Hepatocyte (in vitro differentiated cells): Measurements from ENCODE around the gene KCNQ1. TPM values are rescaled to one million over a fixed set of nuclear protein-coding genes. Genes with fewer than 3 reads are reported as not detected.

Experiments used
- DNase-seq: peaks from one replicate; pipeline ENCODE4 v3.0.0-alpha.2; 2016; ENCODE audit warnings: low spot score
- H2AFZ ChIP-seq: fragments of 200-600 bp; sonication (generic); 2 replicates; pipeline ENCODE4 v1.6.0; 2016; ENCODE audit warnings: antibody characterized with exemption, mild to moderate bottlenecking
- H3K27ac ChIP-seq: fragments of 200-600 bp; sonication (generic); 2 replicates; pipeline ENCODE4 v1.5.1; 2016; ENCODE audit warnings: mild to moderate bottlenecking
- H3K27me3 ChIP-seq: fragments of 200-600 bp; sonication (generic); 2 replicates; pipeline ENCODE4 v1.6.1; 2016
- H3K36me3 ChIP-seq: fragments of 200-600 bp; sonication (generic); replicated peaks from 2 replicates; pipeline ENCODE4 v1.5.1; 2016; ENCODE audit warnings: low read depth; ENCODE audit not compliant: insufficient read depth
- H3K4me1 ChIP-seq: fragments of 200-600 bp; sonication (generic); 2 replicates; pipeline ENCODE4 v1.5.1; 2016; ENCODE audit warnings: mild to moderate bottlenecking, moderate library complexity; ENCODE audit not compliant: insufficient read depth
- H3K4me2 ChIP-seq: fragments of 200-600 bp; sonication (generic); 2 replicates; pipeline ENCODE4 v1.6.0; 2016
- H3K4me3 ChIP-seq: fragments of 200-600 bp; sonication (generic); 2 replicates; pipeline ENCODE4 v1.5.1; 2016; ENCODE audit warnings: mild to moderate bottlenecking
- H3K79me2 ChIP-seq: fragments of 200-600 bp; sonication (generic); 2 replicates; pipeline ENCODE4 v1.6.0; 2017; ENCODE audit warnings: mild to moderate bottlenecking
- H3K9me2 ChIP-seq: fragments of 200-600 bp; sonication (generic); replicated peaks from 2 replicates; pipeline ENCODE4 v1.6.0; 2017; ENCODE audit warnings: mild to moderate bottlenecking; ENCODE audit not compliant: insufficient read depth
- H3K9me3 ChIP-seq: fragments of 200-600 bp; sonication (generic); 2 replicates; pipeline ENCODE4 v1.5.1; 2016; ENCODE audit warnings: low read depth, mild to moderate bottlenecking
- H4K20me1 ChIP-seq: fragments of 200-600 bp; sonication (generic); 2 replicates; pipeline ENCODE4 v1.6.0; 2016; ENCODE audit warnings: mild to moderate bottlenecking; ENCODE audit not compliant: insufficient read depth, poor library complexity, severe bottlenecking
- CTCF ChIP-seq: fragments of 200-600 bp; sonication (generic); IDR thresholded peaks from 2 replicates; pipeline ENCODE4 v1.5.1; 2016; ENCODE audit warnings: antibody characterized with exemption, mild to moderate bottlenecking; ENCODE audit not compliant: poor library complexity
- EZH2 ChIP-seq: fragments of 200-600 bp; sonication (generic); IDR thresholded peaks from 2 replicates; pipeline ENCODE4 v1.6.1; 2016; ENCODE audit warnings: antibody characterized with exemption, mild to moderate bottlenecking, borderline replicate concordance
- EZH2phosphoT487 ChIP-seq: fragments of 200-600 bp; sonication (generic); IDR thresholded peaks from one replicate; pipeline ENCODE4 v1.6.1; 2018; ENCODE audit warnings: antibody characterized with exemption, mild to moderate bottlenecking, low read depth, moderate library complexity; ENCODE audit not compliant: unreplicated experiment, severe bottlenecking
- WGBS: methylation state at CpG from one replicate; pipeline ENCODE4 v1.1.6; 2016; ENCODE audit warnings: low lambda C conversion rate; ENCODE audit errors: missing lambda C conversion rate; 5-methylcytosine and 5-hydroxymethylcytosine counted together
- polyA plus RNA-seq: library from polyadenylated mRNA; unstranded; fragments of >200 nt; fragmentation: Nextera tagmentation; extraction: Ambion mirVana; gene quantifications from 2 replicates; pipeline ENCODE4 v1.2.1, GENCODE V29; 2016
- total RNA-seq: library from RNA; depleted of rRNA; stranded (reverse); fragments of >200 nt; gene quantifications from 2 replicates; pipeline ENCODE4 v1.2.3, GENCODE V29; 2014

Gene KCNQ1
- total and polyA plus RNA-seq, 2 experiments from 2014 or later = 1.8 to 6.4 TPM

- TF ChIP-seq EZH2phosphoT487 (no peak), EZH2 (no peak), CTCF (no peak)
- peaks cover 55% of the 10 kb centered on the region for H3K4me1 ChIP-seq
- H3K4me2 ChIP-seq = no peak overlapping the region
- WGBS = 77% methylated on average over 18 of the region's 18 CpGs
- no peak overlapping the region for H3K4me3 ChIP-seq
- H3K27me3 ChIP-seq = no peaks in the 10 kb centered on the region
- H3K36me3 ChIP-seq = no peaks in the 10 kb centered on the region
- H3K27ac ChIP-seq = peak overlapping the region; percentile 20
- H3K9me3 ChIP-seq = no peaks in the 10 kb centered on the region
- H2AFZ ChIP-seq = no peak overlapping the region
- no peaks in the 10 kb centered on the region for H4K20me1 ChIP-seq
- no peak for DNase-seq
- H3K9me2 ChIP-seq = no peaks in the 10 kb centered on the region
- H3K79me2 ChIP-seq = no peaks in the 10 kb centered on the region
Measured at GRCh38 chr11:2728663-2729332, 284.0 kb downstream of the KCNQ1 start.

GRCh38 chr11:2729841-2730240 is 285.0 kb downstream of the KCNQ1 start:
- Histone ChIP-seq H3K79me2 (no peaks in the 10 kb centered on the region), H3K4me2 (no peak overlapping the region), H3K27ac (peak overlapping the region; percentile 63), H3K9me2 (no peaks in the 10 kb centered on the region), H4K20me1 (no peaks in the 10 kb centered on the region), H3K27me3 (no peaks in the 10 kb centered on the region), H3K36me3 (no peaks in the 10 kb centered on the region), H3K4me1 (peaks cover 51% of the 10 kb centered on the region), H2AFZ (no peak overlapping the region), H3K9me3 (no peaks in the 10 kb centered on the region), H3K4me3 (no peak overlapping the region)
- DNase-seq = no peak
- TF ChIP-seq EZH2 = no peak
- TF ChIP-seq CTCF = no peak
- TF ChIP-seq EZH2phosphoT487 = no peak
- over 99% methylated on average over 9 of the region's 9 CpGs for WGBS

GRCh38 chr11:2730272-2731129 is 285.7 kb downstream of the KCNQ1 start:
- no peaks in the 10 kb centered on the region for H3K9me2 ChIP-seq
- H3K79me2 ChIP-seq = no peaks in the 10 kb centered on the region
- DNase-seq = no peak
- no peaks in the 10 kb centered on the region for H3K9me3 ChIP-seq
- no peaks in the 10 kb centered on the region for H4K20me1 ChIP-seq
- no peak overlapping the region for H3K4me3 ChIP-seq
- no peaks in the 10 kb centered on the region for H3K27me3 ChIP-seq
- TF ChIP-seq EZH2phosphoT487 = no peak
- no peak overlapping the region for H2AFZ ChIP-seq
- peak overlapping the region; percentile 63 for H3K27ac ChIP-seq
- H3K36me3 ChIP-seq = no peaks in the 10 kb centered on the region
- peaks cover 45% of the 10 kb centered on the region for H3K4me1 ChIP-seq
- H3K4me2 ChIP-seq = peak overlapping the region; percentile 56
- WGBS = 77% methylated on average over 16 of the region's 16 CpGs
